Measurements from ENCODE around the gene FCGR1A.
"Not testable (repeated sequence)": the region's sequence is repeated elsewhere in the genome, so short reads cannot be mapped to it uniquely, and the experiment has no call there.

The FCGR1A gene

DNA sequence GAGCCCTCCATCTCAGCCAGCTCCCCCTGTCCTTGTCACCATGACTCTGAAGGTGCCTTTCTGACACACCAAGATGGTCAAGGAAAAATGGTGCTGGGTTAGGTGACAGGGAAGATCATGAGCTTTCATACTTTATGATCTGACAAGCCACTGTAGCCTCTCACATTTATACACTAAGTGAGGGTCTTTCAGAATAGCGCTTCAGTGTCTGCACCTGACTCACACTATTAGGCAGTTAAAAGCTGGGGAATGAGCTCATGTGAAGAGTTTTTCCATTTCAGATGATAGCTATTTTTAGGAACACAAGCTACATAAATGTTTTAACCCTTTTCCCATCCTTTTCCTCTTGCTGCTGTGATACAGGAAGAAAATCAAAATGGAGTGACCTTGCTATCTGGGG lies 4.2 kb upstream of the FCGR1A start:
- not testable (repeated sequence) for DNase-seq

DNA sequence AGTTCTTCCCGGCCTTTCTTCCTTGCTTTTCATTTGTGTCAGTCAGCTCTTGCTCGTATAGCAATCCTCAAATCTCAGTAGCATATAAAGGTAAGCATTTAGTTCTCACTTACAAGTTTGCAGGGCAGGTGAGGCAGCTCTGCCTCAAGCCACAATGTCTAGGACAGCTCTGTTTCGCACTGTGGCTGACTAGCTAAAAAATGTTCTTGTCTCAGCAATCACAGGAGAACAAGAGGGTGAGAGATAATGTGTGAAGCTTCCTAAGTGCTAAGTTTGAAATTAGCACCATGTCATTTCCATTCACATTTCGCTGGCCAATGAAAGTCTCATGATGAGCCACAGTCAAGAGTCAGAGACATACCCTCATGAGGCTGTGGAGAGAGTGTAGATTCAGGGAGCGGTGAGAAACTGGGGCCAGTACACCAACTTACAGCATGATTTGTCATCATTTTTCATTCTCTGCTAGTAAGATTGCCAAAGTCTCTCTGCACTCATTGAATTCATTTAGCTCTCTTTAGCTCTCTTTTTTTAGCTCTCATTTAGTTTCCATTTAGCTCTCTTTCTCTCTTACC lies 995 bp upstream of the FCGR1A start:
- not testable (repeated sequence) for DNase-seq

DNA sequence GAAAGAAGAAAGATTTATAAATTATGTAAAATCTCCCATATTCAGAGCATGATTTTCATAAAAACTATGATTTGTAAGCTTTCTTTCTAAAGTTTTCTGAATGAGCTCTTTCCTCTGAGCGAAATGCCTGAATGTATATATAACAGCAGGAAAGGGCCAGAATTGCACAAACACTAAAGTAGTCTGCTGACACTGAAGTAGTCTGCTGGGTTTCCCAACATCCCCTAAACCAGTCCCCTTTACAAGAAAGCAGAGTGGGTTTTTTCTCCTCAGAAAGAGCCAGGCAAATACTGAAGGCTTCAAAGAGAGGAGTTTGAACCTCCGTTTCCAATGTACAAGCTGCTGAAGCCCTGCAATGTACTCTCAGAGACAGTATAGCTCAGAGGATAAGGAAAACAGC lies 795 bp downstream of the FCGR1A start:
- not testable (repeated sequence) for DNase-seq

DNA sequence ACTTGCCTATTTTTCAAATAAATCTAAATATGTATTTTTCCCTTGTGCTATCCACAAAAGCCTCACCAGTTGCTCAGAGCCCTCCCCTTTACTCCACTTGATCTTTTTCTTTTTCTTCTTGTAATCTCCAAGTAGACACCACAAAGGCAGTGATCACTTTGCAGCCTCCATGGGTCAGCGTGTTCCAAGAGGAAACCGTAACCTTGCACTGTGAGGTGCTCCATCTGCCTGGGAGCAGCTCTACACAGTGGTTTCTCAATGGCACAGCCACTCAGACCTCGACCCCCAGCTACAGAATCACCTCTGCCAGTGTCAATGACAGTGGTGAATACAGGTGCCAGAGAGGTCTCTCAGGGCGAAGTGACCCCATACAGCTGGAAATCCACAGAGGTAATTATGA lies 1.4 kb downstream of the FCGR1A start:
- not testable (repeated sequence) for DNase-seq

DNA sequence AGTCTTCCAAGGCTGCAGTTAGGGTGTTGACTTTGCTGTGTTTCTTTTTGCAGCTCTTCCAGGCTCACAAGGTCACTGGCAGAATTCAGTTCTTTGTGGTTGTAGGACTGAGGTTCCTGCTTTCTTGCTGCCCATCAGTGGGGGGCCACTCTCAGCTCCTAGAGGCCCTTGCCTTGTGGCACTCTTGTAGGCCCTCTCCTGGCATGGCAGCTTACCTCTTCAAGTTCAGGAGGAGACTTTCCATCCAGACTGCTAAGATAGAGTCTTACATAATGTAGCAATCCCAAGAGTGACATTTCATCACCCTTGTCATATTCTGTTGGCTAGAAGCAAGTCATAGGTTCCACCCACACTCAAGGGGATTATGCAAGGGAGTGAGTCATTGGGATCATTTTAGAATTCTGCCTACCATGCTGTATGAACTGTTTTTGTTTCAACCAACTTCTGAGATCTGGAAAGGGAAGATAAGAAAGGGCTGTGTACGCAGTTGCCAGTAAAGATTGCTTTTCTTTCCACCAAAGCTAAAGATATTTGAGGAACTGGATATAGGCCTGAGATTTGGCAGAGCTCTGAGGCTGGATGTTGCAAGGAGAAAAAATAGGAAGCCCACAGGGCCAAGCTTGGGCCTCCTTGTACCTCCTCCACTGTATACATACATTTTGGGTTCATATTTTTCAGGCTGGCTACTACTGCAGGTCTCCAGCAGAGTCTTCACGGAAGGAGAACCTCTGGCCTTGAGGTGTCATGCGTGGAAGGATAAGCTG lies 5.4 kb downstream of the FCGR1A start:
- not testable (repeated sequence) for DNase-seq

DNA sequence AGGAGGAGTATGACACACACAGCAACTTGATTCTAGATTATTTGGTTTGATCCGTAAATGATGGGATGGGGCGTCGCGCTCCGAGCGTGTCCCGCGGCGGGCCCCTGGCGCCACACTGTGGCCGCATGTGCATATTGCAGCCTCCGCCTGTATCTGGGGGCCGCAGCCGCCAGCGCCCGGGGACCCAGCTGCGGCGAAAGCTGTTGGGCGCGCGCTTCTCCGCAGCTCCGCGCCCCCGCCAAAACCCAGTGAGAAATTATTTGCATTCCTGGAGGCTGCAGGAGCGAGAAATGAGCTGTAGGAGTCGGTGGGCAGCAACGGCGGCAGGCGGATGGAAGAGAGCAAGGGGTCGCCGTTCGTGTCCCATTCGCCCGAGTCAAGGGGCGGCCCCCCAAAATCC lies 10.0 kb downstream of the FCGR1A start:
- not testable (repeated sequence) for DNase-seq

DNA sequence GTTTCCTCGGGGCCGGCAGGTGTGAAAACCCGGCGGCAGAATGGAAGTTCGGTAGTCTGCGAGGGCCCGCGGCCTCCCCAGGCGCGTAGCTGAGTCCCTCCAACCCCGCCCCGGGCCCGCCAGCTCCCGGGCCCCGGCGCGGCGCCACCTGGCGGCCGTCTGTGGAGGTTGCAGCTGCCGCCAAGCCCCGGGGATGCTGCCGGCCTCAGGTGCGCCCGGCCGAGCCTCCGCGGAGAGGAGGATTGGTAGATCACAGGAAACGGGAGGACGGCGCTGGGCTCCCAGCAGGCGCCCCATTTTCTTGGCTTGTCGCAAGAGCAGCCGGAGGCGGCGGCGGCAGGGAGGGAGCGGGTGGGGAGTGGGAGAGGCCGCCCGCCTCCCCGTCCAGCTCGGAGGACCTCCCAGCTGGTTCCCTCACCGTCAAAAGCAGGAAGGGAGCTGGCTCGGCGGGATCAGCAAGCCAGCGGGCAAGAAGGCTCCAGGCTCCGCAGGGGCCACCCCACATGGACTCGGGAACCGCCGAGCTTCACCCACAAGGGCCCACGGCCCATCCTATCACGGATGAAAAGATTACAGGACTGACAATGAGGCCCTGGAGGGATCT lies 10.5 kb downstream of the FCGR1A start:
- DNase-seq: peak; percentile 53

DNA sequence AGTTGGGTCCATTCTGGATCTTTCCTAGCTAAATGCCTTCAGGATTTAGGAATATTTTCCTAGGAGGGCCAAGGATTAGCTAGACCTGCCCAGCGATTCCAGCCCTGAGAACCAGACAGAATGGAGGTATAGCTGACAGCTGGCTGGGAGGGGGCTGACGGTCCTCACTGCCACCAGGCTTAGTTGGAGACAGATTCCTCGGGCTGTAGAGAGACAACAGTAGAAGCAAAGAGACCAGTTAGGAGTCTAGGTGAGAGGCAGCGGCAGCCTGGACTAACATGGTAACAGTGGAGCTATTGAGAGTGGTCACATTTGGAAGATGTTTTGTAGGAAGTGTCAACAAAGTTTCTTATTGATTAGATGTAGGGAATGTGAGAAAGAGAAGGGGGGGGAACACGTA lies 11.4 kb downstream of the FCGR1A start:
- not testable (repeated sequence) for DNase-seq

DNA sequence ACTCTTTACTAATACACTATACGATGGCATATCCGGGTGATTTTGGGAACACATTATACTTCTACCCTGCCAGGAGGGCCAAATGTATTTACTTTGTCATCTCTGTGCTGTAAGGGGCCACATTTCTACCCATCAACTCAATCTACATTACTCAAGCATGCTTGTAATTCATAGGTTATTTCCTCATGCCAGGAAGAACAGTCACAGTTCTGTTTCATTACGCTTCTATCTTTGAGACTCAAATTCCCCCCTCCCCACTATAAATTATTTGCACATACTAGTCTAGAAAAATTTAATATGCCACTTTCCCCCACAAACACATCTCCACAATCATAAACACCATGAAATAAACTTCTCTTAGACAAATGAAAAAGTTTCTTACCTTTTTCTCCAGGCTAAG lies 19.1 kb downstream of the FCGR1A start:
- DNase-seq: not testable (repeated sequence)

DNA sequence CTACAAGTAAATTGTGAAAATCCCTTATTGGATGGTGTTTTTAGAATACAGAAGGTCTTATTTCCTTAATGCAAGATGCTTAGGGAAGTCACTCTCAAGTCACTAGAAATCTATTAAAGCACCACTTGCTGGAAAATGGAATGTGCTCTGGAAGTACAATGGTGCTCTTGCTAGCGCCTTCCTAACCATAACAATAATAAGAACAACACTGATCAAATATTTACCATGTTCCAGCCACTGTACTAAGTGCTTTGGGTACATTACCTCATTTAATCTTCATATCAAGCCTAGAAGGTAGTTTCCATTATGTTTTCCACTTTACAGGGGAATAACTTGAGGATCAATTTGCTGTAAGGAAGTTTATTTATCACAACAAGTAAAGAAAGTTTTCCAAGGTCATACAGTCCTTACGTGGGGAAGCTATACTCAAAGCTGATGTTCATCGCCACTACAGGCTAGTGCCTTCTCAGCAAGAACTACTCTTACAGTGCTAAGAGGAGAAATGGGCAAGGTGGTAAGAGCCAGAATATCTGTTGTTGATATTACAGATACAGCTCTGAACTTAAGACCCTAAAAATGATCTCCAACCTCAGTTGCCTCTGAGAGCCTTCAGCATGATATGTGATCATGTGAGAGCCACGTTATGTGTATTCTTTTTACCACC lies 22.1 kb downstream of the FCGR1A start:
- DNase-seq: not testable (repeated sequence)

DNA sequence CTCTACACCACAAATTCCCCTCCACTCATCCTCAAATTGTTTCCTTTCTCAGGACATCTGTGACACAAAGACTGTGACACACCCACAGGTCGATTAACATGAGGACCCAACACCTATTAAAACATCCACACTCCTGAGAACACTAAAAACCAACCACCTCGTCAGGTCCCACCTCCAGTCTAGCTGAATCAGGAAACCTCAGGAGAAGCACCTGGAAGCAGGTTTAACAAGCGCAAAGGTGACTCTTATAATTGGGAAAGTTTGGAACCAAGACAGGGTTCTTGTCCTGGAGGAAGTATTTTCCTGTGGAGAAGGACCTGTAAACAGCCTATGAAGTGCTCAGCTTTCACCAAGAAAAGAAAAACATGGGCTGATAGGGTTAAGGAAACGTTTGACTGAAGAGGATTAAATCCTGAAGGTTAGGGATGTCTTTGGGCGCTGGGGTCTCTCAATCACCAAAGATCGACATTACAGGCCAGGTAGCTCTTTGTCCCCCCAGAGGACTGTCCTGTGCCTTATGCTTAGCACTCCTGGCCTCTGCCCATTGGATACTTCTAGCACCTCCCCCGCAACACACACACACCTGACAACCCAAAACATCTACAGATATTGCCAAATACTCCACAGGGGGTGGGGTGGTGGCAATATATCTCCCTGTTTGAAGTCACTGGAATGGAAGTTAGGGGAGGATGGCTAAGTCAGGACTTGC lies 28.4 kb downstream of the FCGR1A start:
- peak; percentile 2 for DNase-seq

DNA sequence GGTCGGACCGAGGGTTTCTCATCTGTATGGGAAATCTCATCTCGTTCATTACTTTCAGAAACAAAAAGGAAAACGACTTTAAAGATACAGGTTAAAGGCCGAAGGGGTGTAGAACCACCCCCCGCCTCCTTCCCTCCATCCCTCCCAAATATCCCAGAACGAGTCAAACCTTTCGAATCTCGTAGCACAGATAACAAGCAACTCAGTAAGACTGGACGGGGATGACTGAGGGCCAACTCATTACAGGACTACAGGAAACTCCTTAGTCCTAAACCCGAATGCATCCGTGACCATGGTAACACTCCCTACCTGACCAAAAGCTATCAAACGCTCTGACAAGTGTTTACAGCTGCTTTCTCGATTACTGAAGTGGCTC lies 29.0 kb downstream of the FCGR1A start:
- DNase-seq: not testable (repeated sequence)

DNA sequence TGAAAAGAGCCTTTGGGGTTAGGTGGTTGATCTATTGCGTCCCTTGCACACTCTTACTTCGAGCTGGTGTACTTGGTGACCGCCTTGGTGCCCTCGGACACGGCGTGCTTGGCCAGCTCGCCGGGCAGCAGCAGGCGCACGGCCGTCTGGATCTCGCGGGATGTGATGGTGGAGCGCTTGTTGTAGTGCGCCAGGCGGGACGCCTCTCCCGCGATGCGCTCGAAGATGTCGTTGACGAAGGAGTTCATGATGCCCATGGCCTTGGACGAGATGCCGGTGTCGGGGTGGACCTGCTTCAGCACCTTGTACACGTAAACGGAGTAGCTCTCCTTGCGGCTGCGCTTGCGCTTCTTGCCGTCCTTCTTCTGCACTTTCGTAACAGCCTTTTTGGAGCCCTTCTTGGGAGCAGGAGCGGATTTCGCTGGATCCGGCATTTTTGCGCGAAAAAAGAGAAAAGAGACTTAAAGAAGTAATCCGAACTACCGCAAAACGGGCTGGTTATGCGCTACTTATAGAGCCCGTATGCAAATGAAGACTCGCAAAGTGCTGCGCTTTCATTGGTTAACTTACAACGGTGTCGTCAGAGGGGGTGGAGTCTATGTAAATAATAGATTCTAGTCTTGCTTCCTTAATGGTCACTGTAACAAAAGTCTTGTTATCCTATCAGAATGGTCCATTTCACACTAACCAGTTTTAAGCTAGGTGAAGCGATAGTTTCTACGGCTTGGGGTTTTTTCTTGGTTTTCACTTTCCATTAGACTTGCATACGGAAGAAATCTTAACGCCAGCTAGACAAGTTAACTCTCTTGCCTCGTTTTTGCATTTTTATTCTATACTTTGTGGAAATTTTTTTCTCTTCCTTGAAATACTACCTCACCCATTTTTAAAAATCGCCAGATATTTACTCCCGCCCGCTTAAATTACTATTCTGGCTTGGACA lies 29.7 kb downstream of the FCGR1A start:
- peak; percentile 42 for DNase-seq

DNA sequence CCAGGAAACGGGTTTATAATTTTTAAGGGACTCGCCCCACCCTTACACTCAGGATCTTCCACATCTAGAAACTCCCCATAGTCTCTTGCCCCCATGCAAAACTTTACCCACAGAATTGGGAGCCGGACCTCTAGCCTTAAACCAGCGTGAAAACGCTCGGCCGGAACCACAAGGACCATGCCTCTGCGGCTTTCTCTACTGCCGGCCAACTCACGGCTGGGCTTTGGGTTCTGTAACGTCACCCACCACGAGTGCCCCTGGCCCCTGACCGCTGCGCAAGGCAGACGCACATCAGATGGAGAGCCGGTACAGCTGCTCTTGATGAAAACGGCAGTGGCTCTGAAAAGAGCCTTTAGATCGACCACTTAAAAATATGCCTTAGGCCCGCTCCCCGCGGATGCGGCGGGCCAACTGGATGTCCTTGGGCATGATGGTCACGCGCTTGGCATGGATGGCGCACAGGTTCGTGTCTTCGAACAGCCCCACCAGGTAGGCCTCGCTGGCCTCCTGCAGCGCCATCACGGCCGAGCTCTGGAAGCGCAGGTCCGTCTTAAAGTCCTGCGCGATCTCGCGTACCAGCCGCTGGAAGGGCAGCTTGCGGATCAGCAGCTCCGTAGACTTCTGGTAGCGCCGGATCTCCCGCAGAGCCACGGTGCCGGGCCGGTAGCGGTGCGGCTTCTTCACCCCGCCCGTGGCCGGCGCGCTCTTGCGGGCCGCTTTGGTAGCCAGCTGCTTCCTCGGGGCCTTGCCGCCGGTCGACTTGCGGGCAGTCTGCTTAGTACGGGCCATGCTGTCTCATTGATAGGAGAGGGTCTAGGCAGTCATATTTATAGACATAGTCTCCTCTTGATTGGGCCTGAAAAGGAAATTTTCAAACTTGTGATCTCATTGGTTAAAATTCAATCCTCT lies 30.7 kb downstream of the FCGR1A start:
- DNase-seq: peak; percentile 23

DNA sequence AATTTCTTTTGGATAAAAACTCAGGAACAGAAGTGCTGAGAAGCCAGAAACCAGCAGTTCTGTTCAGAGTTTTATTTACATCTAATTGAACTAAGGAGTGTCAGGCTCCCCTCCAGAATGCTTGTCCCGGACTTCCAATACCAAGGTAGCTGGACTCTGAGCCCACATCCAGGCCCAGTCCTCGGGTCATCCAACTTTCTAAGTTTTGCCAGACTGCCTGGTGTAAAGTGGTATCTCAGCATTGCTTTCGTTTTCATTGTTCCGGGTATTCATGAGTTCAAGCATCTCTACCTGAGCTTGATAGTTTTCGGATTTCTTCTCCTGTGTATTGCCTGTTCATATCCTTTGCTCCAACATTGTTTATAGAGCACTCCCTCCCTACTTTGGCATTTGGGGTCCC lies 37.9 kb downstream of the FCGR1A start:
- DNase-seq: not testable (repeated sequence)

DNA sequence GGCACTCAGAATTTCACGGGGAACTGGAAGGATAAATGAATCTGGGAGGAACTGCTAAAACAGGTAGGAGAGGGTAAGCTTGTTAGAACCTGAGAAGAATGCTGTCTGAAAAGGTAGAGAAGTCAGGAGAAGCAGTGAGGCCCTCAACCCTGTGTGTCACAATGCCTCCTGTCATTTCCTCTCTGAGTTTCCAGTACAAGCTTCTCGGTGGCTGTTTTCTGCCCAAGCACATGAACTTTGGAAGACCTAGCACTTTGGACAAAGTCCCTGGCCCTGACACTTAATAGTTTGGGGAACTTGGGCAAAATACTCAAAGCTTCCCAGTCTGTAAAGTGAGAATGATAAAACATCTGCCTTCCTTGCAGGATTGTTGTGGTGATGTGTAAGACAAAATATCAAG lies 44.1 kb downstream of the FCGR1A start:
- not testable (repeated sequence) for DNase-seq

DNA sequence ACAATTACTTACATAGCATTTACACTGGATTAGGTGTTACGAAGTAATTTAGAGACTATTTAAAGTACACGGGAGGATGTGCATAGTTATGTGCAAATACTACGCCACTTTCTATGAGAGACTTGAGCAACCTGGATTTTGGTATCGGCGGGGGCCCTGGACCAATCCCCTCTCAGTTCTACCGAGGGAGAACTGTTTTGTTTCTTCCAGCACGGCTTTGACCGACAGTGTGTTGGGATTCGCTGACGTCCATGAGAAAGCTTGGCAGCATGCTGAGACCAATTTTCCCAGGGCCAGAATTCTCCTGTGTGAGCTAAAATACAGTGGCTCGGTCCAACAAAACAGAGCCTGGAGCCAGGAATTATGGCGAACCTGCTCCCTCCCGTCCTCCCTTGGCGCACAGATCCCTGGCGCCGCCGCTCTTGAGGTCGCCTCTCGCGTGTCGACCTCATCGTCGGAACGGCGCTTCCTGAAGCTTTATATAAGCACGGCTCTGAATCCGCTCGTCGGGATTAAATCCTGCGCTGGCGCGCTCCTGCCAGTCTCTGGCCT lies 49.3 kb downstream of the FCGR1A start:
- not testable (repeated sequence) for DNase-seq

DNA sequence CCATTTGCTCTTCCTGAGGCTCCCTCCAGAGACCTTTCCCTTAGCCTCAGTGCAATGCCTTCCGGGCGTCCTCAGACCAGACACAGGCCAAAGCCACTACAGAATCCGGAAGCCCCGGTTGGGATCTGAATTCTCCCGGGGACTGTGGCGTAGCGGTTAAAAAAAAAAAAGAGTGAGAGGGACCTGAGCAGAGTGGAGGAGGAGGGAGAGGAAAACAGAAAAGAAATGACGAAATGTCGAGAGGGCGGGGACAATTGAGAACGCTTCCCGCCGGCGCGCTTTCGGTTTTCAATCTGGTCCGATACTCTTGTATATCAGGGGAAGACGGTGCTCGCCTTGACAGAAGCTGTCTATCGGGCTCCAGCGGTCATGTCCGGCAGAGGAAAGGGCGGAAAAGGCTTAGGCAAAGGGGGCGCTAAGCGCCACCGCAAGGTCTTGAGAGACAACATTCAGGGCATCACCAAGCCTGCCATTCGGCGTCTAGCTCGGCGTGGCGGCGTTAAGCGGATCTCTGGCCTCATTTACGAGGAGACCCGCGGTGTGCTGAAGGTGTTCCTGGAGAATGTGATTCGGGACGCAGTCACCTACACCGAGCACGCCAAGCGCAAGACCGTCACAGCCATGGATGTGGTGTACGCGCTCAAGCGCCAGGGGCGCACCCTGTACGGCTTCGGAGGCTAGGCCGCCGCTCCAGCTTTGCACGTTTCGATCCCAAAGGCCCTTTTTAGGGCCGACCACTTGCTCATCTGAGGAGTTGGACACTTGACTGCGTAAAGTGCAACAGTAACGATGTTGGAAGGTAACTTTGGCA lies 50.0 kb downstream of the FCGR1A start:
- not testable (repeated sequence) for DNase-seq

DNA sequence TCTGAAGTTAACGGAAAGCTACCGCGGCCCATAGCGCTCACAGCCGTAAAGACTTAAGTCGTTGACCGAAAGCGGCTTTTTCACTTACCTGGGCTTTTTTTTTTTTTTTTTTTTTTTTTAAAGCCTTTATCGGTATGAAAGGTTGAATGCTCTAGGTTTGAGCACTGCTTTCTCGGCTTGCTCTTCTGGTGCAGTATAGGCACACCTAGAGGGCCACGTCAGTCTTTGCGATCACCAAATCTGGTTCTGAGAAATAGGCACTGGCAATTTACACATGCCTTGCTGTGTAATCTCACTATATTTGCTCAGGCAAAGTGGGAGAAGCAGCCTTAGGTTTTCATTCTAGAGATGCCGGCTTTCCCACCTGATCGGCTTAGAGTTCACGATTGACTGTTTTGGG lies 50.6 kb downstream of the FCGR1A start:
- not testable (repeated sequence) for DNase-seq
